Left lobe of liver (tissue), 2 donors: ENCODE results near the gene ACD. TPM values are rescaled to one million over a fixed set of nuclear protein-coding genes. Genes with fewer than 3 reads are reported as not detected.

Experiments
- ATAC-seq: fragments of 200-7000 bp; cut with Tn5 transposase; one replicate; pipeline ENCODE4 v1.9.1; 2020; ENCODE audit warnings: mild to moderate bottlenecking, moderate library complexity
- DNase-seq: peaks from one replicate; pipeline ENCODE4 v3.0.0-alpha.2; 2020; ENCODE audit warnings: low spot score
- total RNA-seq: library from RNA; stranded (reverse); gene quantifications from one replicate; pipeline ENCODE4 v1.2.1, GENCODE V29; 2021
- donor health status: DM: no; HTN: no; CAD: no; lungs with moderate emphysema.
- donor health status: DM: no; HTN: yes; CAD: no.

The ACD gene
- total RNA-seq, 1 donor from 2014 or later, result 5.0 TPM

DNA sequence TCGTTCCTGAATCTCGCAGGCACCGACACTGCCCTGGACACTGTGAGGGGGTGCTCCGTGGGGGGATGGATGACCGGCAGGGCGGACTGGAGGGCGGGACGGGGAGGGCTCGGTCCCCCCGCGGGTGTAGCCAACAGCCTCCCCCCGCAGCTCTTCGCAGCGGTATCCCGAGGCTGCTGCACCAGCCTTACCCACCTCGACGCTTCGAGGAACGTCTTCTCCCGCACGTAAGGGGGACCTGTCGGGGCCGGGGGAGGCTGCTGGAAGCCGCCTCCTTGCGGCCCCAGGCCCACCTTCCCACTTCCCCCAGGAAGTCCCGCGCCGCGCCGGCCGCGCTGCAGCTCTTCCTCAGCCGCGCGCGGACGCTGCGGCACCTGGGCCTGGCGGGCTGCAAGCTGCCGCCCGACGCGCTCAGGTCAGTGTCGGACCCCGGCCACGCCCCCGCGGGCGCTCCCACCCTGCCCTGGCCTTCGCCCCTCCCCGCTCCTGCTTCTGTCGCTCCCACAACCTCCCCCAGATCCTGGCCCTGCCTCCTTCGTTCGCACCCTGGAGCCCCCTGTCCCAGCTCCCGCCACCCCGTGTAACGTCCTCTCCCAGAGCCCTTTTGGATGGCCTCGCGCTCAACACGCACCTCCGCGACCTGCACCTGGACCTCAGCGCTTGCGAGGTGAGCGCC is 11.8 kb downstream of the ACD start:
- DNase-seq, result no peak
- ATAC-seq, result no peak

DNA sequence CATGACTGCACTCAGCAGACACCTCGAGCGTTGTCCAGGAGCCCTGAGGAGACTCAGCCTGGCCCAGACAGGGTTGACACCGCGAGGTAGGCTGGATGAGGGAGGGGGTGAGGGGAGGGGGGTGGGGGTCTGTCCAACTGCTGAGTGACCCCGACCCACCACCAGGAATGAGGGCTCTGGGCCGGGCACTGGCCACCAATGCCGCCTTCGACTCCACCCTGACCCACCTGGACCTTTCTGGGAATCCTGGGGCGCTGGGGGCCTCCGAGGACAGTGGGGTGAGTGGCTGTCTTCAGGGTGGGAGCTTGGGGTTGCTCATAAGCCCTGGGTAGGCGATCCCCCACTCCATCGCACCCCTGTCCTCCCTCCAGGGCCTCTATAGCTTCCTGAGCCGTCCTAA is 12.4 kb downstream of the ACD start:
- DNase-seq, result no peak
- ATAC-seq, result no peak

- no peak for ATAC-seq
These were observed 12.9 kb downstream of the ACD start for GRCh38 chr16:67647111-67647651.

DNA sequence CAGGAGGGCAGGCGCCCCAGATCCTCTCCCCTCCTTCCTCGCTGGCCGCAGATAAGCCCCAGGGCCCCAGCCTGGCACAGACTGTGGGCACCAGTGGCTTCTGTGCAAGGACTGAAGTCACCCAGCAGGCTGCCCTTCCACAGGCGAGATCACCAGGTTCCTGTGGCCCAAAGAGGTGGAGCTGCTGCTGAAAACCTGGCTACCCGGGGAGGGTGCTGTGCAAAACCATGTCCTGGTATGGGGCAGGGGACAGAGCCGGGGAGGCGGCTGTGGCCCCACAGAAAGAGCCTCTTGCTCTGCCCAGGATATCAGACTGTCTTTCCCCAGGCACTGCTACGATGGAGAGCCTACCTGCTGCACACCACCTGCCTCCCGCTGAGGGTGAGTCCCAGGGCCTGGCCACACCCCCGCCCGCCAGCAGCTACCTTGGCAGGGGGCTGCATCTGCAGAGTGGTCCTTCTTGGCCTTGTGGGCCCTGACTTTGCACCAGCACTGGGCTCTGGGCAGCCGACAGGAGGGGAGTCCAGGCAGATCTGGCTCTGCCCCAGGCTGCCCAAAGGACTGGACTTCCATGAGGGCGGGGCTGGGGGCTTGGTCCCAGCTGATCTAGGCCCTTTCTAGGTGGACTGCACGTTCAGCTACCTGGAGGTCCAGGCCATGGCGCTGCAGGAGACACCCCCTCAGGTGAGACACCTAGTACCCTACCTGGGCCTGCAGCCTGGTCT is 14.5 kb downstream of the ACD start:
- ATAC-seq (no peak), DNase-seq (no peak)

More at GRCh38 chr16:67647111-67647651, 12.9 kb downstream of the ACD start:
- no peak for DNase-seq

- no peak for ATAC-seq
- DNase-seq, result no peak
These were observed 16.0 kb downstream of the ACD start for GRCh38 chr16:67644038-67644437.

GRCh38 chr16:67641779-67642708 is 18.0 kb downstream of the ACD start:
- ATAC-seq, result peak; percentile 90
- DNase-seq, result peak; percentile 89

GRCh38 chr16:67637625-67638024 is 22.4 kb downstream of the ACD start:
- no peak for ATAC-seq
- DNase-seq, result no peak

DNA sequence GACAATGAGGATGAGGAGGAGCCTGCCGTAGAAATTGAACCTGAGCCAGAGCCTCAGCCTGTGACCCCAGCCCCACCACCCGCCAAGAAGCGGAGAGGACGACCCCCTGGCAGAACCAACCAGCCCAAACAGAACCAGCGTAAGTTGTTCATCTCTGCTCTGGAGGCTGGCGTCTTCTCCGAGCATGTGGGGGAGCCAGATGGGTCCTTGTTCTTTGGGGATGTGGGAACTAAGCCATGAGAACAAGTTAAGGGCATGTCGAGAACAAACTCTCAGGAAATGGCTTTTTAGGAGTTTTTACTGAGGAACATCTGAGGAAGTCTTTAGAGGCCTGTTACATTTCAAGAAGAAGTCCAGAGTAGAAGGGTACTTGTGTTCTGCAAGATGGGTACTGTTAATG is 23.3 kb downstream of the ACD start:
- no peak for ATAC-seq
- DNase-seq, result no peak

DNA sequence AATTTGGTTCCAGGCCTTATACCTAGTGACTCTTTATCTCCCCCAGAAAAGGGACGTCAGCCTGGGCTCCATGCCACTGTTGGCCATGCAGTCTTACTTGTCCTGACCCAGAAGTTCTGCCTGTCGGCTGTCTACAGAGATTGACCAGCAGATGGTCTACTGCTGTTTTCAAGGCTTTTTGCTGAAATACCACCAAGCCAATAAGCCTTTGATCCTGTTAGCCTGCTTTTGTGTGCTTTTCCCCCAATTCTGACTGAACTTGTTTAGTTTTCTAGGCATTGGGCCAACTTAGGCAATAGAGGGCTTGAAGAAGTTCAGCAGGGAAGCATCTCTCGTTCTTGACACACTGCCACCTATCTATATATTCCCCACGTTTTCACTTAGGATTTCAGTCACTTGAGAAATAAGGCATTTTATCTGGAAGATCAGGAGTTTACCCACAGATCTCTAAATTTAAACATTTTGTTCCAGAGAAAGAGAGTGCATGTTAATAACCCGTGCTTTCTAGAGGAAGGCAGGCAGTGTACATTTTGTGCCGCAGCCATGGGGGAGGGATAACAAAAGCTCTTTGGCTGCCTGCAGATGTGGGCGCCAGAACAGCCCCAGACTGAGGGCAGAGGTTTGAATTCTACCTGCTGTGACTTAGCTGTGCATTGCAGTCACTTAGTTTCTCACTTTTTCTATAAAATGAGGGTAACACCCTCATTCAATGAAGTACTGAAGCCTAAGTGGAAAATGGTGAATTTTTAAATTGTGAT is 27.5 kb downstream of the ACD start:
- no peak for DNase-seq
- ATAC-seq, result peak; percentile 58

DNA sequence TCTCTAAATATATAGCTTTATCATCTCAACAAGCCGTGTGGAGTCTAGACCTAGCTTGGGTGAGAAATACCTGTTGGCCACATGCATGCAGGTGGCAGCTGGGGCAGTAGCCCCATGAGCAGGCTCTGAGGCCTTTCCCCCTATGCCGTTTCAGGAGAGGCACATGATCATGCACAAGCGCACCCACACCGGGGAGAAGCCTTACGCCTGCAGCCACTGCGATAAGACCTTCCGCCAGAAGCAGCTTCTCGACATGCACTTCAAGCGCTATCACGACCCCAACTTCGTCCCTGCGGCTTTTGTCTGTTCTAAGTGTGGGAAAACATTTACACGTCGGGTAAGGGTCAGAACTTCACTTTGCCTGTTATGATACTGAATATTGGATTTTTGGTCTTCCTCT is 31.8 kb downstream of the ACD start:
- DNase-seq (no peak), ATAC-seq (no peak)

GRCh38 chr16:67613808-67614207 is 46.3 kb downstream of the ACD start:
- ATAC-seq, result no peak
- DNase-seq, result no peak

DNA sequence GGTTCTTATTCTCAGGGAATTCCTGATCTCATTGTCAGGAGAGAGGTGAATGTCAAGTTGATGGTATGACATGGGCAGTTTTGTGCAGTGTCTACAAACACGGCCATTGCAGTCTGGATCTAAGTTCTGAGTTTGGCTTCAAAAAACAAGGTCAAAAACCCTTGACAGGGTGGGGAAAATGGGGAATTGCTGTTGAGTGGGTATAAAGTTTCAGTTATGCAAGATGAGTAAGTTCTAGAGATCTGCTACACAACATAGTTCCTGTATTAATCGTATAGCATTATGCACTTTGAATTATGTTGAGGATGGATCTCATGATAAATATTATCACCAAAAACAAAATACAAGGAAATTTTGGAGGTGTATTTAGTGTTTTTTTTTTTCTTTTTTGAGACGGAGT is 51.7 kb downstream of the ACD start:
- DNase-seq, result no peak

More for the DNA sequence above, 51.7 kb downstream of the ACD start:
- ATAC-seq, result no peak

Other genes with a start within 250 kb of the ACD start
- 1.6 TPM for gene ZDHHC1, start 243.8 kb downstream of the ACD start, total RNA-seq
- 3.1 TPM for gene HSD11B2, start 229.1 kb downstream of the ACD start, total RNA-seq
- 48.2 TPM for gene ATP6V0D1, start 179.1 kb downstream of the ACD start, total RNA-seq
- not detected for gene AGRP, start 176.7 kb downstream of the ACD start, total RNA-seq
- gene RIPOR1, start 131.4 kb downstream of the ACD start, total RNA-seq, result 29.7 TPM
- 13.4 TPM for gene CTCF, start 97.7 kb downstream of the ACD start, total RNA-seq
- gene CARMIL2, start 15.1 kb downstream of the ACD start, total RNA-seq, result 1.1 TPM
- 3.4 TPM for gene PARD6A, start 700 bp upstream of the ACD start, total RNA-seq
- gene ENKD1, start 6.5 kb upstream of the ACD start, total RNA-seq, result 10.6 TPM
- gene C16orf86, start 6.6 kb upstream of the ACD start, total RNA-seq, result 5.5 TPM
- 33.8 TPM for gene GFOD2, start 59.1 kb upstream of the ACD start, total RNA-seq
- gene RANBP10, start 146.3 kb upstream of the ACD start, total RNA-seq, result 35.6 TPM
- 2.1 TPM for gene TSNAXIP1, start 146.6 kb upstream of the ACD start, total RNA-seq
- 12.8 TPM for gene THAP11, start 182.1 kb upstream of the ACD start, total RNA-seq
- 23.2 TPM for gene NUTF2, start 186.7 kb upstream of the ACD start, total RNA-seq
- 23.1 TPM for gene CENPT, start 187.4 kb upstream of the ACD start, total RNA-seq
- 22.1 TPM for gene EDC4, start 212.8 kb upstream of the ACD start, total RNA-seq
- gene NRN1L, start 224.6 kb upstream of the ACD start, total RNA-seq, result 0.88 TPM
- 18.2 TPM for gene PSKH1, start 233.0 kb upstream of the ACD start, total RNA-seq